Smooth muscle cell (in vitro differentiated cells): ENCODE results near the gene GALNT18. TPM values are rescaled to one million over a fixed set of nuclear protein-coding genes. Genes with fewer than 3 reads are reported as not detected.

Experiments used
- DNase-seq: peaks from one replicate; lab custom pipeline; 2025; ENCODE audit not compliant: unreplicated experiment; lab: John Stamatoyannopoulos, UW
- H2AFZ ChIP-seq: fragments of 200-600 bp; sonication (generic); 2 replicates; pipeline ENCODE4 v1.6.0; 2016; ENCODE audit warnings: antibody characterized with exemption, low read depth, mild to moderate bottlenecking
- H3F3A ChIP-seq: fragments of 200-600 bp; sonication (generic); 2 replicates; pipeline ENCODE4 v1.6.0; 2017; ENCODE audit warnings: antibody characterized with exemption, low read depth
- H3K27ac ChIP-seq: fragments of 200-600 bp; sonication (generic); 2 replicates; pipeline ENCODE4 v1.5.1; 2016; ENCODE audit warnings: low read depth, mild to moderate bottlenecking
- H3K27me3 ChIP-seq: fragments of 200-600 bp; sonication (generic); 2 replicates; pipeline ENCODE4 v1.6.1; 2016; ENCODE audit warnings: low read depth, mild to moderate bottlenecking
- H3K36me3 ChIP-seq: fragments of 200-600 bp; sonication (generic); 2 replicates; pipeline ENCODE4 v1.5.1; 2016; ENCODE audit warnings: low read depth
- H3K4me1 ChIP-seq: fragments of 200-600 bp; sonication (generic); 2 replicates; pipeline ENCODE4 v1.5.1; 2016; ENCODE audit warnings: low read depth
- H3K4me2 ChIP-seq: fragments of 200-600 bp; sonication (generic); 2 replicates; pipeline ENCODE4 v1.6.0; 2016; ENCODE audit warnings: mild to moderate bottlenecking
- H3K4me3 ChIP-seq: fragments of 200-600 bp; sonication (generic); 2 replicates; pipeline ENCODE4 v1.5.1; 2016; ENCODE audit warnings: mild to moderate bottlenecking
- H3K79me2 ChIP-seq: fragments of 200-600 bp; sonication (generic); 2 replicates; pipeline ENCODE4 v1.6.0; 2016; ENCODE audit warnings: low read depth, mild to moderate bottlenecking
- H3K9ac ChIP-seq: fragments of 200-600 bp; sonication (generic); 2 replicates; pipeline ENCODE4 v1.6.0; 2016; ENCODE audit warnings: low read depth
- H3K9me3 ChIP-seq: fragments of 200-600 bp; sonication (generic); replicated peaks from 2 replicates; pipeline ENCODE4 v1.5.1; 2016; ENCODE audit warnings: low read depth
- H4K20me1 ChIP-seq: fragments of 200-600 bp; sonication (generic); 2 replicates; pipeline ENCODE4 v1.6.0; 2016; ENCODE audit warnings: low read depth
- CTCF ChIP-seq: fragments of 200-600 bp; sonication (generic); IDR thresholded peaks from 2 replicates; pipeline ENCODE4 v1.5.1; 2017; ENCODE audit warnings: borderline replicate concordance, mild to moderate bottlenecking, antibody characterized with exemption; ENCODE audit not compliant: insufficient read depth, poor library complexity, severe bottlenecking
- WGBS: methylation state at CpG from one replicate; pipeline ENCODE4 v1.1.7; 2016; ENCODE audit warnings: low lambda C conversion rate; 5-methylcytosine and 5-hydroxymethylcytosine counted together
- polyA plus RNA-seq: library from polyadenylated mRNA; unstranded; fragments of >200 nt; fragmentation: Nextera tagmentation; extraction: Ambion mirVana; gene quantifications from 2 replicates; pipeline ENCODE4 v1.2.1, GENCODE V29; 2016
- total RNA-seq: library from RNA; depleted of rRNA; stranded (reverse); fragments of >200 nt; gene quantifications from 2 replicates; pipeline ENCODE4 v1.2.3, GENCODE V29; 2014

Gene GALNT18
- total and polyA plus RNA-seq, 2 experiments from 2014 or later = 11.5 to 16.3 TPM

DNA sequence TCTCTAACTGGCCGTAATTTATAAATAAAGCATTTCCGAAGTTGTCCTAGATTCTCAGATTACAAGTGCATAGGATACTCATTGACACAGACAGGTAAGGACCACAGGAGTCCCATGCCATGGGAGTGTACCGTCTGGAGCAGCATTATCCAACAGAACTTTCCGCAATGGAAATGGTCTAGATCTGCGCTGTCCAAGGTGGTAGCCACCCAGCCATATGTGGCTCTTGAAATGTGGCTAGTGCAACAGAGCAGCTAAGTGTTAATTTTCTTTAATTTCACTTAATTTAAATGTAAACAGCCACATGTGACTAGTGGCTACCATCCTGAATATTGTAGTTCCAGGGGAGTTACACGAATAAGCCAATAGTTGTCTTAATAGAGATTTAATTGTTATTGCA, 71.3 kb downstream of the GALNT18 start:
- no peaks in the 10 kb centered on the region for H3K36me3 ChIP-seq
- WGBS = 89% methylated on average over 6 of the region's 6 CpGs
- no peaks in the 10 kb centered on the region for H3F3A ChIP-seq
- H4K20me1 ChIP-seq = peaks cover 49% of the 10 kb centered on the region
- H3K9me3 ChIP-seq = no peaks in the 10 kb centered on the region
- H2AFZ ChIP-seq = no peak overlapping the region
- no peak overlapping the region for H3K27ac ChIP-seq
- no peak for TF ChIP-seq CTCF
- no peaks in the 10 kb centered on the region for H3K27me3 ChIP-seq
- no peaks in the 10 kb centered on the region for H3K79me2 ChIP-seq
- H3K4me1 ChIP-seq = no peaks in the 10 kb centered on the region
- no peak overlapping the region for H3K9ac ChIP-seq
- DNase-seq = no peak
- H3K4me3 ChIP-seq = no peak overlapping the region
- no peak overlapping the region for H3K4me2 ChIP-seq

DNA sequence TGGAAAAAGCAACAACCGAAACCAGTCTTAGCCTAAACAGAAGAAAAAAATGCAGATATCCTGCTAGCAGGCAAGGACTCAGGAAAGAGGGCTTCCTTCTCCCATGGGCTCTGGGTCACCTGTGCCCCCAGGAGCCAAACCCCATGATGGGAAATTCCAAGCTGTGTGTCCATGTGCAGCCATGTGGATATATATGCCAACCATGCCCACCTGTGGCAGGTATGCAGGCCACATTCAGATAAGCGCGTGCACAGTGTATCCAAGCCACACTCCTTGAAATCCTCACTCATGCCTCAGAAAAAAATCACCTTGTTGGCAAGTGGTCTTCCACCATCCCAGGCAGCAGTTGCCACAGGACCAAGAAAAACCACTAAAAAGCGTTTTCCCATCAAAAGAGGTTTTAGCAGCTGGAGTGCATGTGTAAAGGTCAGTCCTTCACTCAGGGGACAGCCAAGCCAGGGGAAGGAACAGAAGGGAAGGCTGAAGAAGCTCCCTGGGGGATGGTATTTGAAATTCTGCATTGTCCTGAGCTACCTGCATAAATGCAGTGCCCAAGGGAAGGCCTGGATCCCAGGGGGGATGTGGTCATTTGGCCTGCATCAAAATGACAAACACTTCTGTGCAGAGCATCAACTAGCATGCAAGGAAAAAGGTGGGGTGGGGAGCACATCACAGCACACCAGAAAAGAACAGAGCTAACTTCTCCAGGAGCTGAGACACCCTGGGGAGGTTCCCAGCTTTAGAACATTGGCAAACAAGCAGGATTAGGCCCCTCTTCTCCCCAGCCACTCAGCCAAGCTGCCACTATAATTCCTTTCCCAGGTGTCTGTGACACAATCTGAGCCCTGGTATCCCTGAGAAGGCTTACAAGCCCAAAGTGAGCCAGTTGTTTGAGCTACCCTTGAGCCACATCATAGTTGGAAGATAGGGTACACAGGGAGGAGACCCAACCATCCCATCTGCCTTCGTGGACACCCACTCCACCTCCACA, 76.2 kb downstream of the GALNT18 start:
- WGBS = 82% methylated on average over 5 of the region's 5 CpGs

DNA sequence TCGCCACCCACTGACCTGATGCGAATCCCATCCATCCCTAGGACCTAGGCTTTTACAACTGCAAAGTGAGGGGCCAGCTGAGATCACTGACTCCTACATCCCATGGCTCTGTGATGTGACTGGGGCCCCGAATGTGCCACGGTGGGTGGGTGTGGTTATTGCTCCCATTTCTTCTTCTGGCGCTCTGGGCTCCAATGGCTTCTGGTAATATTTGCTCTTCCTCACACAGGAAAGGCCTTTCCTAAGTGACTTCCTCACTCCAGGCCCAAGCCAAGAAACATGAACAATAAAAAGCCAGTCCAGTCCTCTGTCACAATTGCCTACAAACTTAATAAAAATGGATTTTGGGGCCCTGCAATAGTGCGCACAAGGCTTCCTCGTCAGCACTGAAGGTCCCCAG, 78.1 kb downstream of the GALNT18 start:
- 97% methylated on average over 7 of the region's 7 CpGs for WGBS
- TF ChIP-seq CTCF = no peak
- no peak overlapping the region for H3K4me3 ChIP-seq
- no peaks in the 10 kb centered on the region for H3K4me1 ChIP-seq
- H3K27me3 ChIP-seq = peaks cover 5% of the 10 kb centered on the region
- H3K9me3 ChIP-seq = no peaks in the 10 kb centered on the region
- no peaks in the 10 kb centered on the region for H3K36me3 ChIP-seq
- H3K9ac ChIP-seq = no peak overlapping the region
- H4K20me1 ChIP-seq = peaks cover 71% of the 10 kb centered on the region
- no peak overlapping the region for H3K27ac ChIP-seq
- H3K4me2 ChIP-seq = no peak overlapping the region
- DNase-seq = no peak
- no peaks in the 10 kb centered on the region for H3F3A ChIP-seq
- H2AFZ ChIP-seq = no peak overlapping the region
- no peaks in the 10 kb centered on the region for H3K79me2 ChIP-seq

More for the DNA sequence above, 76.2 kb downstream of the GALNT18 start:
- Histone ChIP-seq H4K20me1 (peaks cover 73% of the 10 kb centered on the region), H3K4me3 (no peak overlapping the region), H3K9ac (no peak overlapping the region), H3K9me3 (no peaks in the 10 kb centered on the region), H3K4me1 (no peaks in the 10 kb centered on the region), H3K79me2 (no peaks in the 10 kb centered on the region), H3K4me2 (no peak overlapping the region), H3K27ac (no peak overlapping the region), H3F3A (no peaks in the 10 kb centered on the region), H3K27me3 (peaks cover 5% of the 10 kb centered on the region), H3K36me3 (no peaks in the 10 kb centered on the region), H2AFZ (no peak overlapping the region)
- TF ChIP-seq CTCF = no peak
- DNase-seq = no peak
